IPS DF 19.7 (cell line): ENCODE results near the gene TPST2.
A peak's percentile ranks its signal among the peaks of the same experiment; 100 is the strongest.
"Not testable (repeated sequence)": the region's sequence is repeated elsewhere in the genome, so short reads cannot be mapped to it uniquely, and the experiment has no call there.

Experiments
- DNase-seq: peaks from one replicate; pipeline ENCODE4 v3.0.0-alpha.2; 2013; ENCODE audit warnings: low read depth, low spot score

The TPST2 gene

DNA sequence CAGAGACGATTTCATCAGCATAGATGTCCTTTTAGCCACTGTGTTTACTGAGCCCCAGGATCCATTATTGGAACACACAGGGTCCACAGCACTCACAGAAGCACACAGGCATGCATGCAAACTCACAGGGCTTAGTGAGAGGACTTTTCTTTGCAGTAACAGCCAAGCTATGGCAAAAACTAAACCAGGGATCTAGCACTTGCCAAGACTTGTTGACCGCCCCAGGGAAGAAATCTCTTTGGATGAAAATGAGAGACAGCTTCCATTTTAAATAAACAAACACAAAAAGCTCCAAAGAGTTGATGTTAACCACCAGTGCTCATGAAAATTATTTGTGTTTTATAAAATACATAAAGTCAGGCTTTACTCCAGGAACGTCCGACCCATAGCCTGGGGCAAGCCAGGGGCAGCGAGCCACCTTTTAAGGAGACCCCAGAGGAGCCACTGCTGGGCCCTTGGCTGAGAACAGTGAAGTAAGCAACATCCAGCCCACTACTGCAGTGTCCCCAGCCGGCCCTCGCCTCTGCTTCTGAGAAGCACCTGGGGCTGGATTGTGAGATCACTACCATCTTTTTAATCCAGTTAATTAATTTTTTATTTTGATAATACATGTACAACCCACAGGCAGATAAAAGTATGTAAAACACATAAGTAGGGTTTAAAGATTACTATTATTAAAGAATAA is 55.6 kb downstream of the TPST2 start:
- no peak for DNase-seq

- DNase-seq, result no peak
Measured at GRCh38 chr22:26529345-26529744, 60.6 kb downstream of the TPST2 start.

DNA sequence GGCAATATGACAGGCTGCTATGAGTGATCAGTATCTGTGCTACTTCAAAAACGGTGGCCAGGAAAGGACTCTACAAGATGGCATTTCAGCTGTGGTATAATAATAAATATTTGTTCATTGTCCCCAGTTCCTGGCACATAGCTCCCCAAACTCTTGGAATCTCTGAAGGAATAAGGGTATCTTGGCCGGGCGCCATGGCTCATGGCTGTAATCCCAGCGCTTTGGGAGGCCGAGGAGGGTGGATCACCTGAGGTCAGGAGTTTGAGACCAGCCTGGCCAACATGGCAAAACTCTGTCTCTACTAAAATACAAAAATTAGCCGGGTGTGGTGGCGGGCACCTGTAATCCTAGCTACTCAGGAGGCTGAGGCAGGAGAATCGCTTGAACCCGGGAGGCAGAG is 61.4 kb downstream of the TPST2 start:
- not testable (repeated sequence) for DNase-seq

DNA sequence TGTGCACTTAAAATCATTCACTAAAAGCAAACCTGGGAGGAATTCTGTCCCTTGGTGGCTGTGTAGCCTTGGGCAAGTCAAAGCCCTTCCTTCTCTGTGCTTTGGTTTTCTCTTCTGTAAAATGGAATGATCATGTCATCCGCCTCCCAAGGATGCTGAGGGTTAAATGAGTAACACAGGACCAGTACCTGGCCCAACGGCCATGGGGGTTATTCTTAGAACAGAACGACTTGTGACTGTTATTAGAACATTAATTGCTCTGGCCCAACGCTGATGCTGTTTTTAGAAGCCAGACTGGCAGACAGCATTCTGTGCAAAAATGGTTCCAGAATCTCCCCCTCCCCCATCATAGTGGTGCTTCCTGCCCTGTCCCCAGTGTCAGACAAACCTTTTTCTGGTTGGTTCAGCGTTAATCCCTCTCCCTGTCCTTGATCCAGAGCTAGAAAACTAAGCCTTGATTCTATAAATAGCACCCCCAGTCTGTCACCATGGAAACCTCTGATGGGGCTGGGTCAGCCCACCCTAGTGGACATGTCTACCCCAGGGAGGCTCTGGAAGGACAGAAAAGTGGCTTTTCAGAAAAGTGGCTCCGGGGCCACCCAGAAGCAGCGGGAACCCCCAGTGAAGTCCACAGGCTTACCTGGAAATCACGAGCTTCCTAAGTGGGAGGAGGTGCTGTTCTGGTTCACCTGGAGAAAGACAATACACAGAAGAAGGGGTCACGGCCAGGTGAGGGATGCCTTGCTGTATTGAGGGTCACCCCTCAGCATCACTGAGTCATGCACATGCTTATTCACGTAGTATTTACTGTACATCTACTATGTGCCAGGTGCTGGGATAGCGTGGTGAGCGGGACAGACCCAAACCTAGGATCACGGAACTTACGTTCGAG is 62.1 kb downstream of the TPST2 start:
- DNase-seq, result no peak

DNA sequence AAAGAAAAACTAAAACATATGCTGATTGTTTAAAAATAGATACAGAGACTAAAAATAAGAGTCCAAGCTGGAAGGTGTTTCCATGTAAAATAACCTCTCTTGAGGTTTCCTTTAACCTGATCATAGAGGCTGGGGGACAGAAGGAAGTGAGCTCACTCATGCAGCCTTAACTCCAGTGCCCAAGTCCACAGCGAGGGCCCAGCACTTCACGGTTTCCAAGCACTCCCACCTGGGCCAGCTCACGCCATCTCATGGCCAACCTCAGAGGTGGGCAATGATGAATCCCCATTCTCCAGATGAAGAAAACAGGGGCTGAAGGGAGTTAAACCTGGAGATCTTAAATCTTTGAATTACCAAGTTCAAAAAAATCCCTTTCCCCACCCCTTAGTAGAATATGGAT is 62.8 kb downstream of the TPST2 start:
- DNase-seq, result no peak

GRCh38 chr22:26525946-26526564 is 63.9 kb downstream of the TPST2 start:
- DNase-seq, result no peak

GRCh38 chr22:26524870-26525269 is 65.1 kb downstream of the TPST2 start:
- DNase-seq, result no peak

DNA sequence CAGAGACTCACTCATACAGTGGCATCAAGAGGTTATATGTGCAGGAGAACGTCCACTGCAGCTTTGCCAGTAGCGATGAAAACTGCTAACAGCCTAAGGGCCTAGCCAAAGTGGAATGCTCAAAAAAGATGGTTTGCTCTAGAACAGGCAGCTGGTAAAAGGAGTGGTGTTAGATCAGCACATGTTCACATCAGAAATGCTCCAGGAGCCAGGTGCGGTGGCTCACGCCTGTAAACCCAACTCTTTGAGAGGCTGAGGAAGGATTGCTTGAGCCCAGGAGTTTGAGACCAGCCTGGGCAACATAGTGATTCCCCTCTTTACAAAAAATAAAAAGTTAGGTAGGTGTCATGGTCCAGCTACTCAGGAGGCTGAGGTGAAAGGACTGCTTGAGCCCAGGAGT is 67.3 kb downstream of the TPST2 start:
- DNase-seq, result no peak

GRCh38 chr22:26522012-26522411 is 67.9 kb downstream of the TPST2 start:
- no peak for DNase-seq

DNA sequence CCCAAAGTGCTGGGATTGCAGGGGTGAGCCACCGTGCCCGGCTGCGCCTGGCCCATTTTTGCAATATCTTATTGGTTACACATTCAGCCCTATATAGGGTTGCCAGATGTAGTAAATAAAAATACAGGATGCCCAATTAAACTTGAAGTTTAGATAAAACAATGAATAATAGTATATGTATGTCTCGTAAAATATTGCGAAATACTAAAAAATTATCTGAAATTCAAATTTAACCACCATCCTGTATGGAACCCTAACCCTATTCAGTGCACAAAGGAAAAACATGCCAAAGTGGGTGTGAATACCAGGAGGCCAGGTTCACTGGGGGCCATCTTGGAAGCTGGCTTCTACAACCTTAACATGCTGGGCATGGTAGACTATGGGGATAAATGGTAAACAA is 72.5 kb downstream of the TPST2 start:
- no peak for DNase-seq

- DNase-seq, result no peak
Measured at GRCh38 chr22:26516503-26516902, 73.4 kb downstream of the TPST2 start.

DNA sequence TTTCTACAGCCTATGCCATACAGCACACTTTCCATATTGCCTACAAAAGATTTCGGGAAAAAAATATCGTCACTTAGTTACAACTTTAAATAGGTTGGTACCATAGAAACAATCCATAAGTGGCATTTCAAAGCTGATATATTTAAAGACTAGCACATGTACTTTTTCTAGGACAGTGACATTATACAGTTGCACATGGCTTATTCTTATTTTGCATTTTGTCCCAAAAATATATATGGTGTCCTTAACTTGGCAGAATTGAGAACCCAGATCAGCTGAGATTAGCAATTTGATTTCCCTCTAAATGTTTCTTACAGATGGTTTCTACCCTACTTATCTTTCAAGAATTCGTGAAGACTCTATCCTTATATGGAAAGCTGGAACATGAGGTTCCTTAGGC is 74.0 kb downstream of the TPST2 start:
- DNase-seq, result no peak

- DNase-seq, result no peak
Measured at GRCh38 chr22:26514419-26515161, 75.3 kb downstream of the TPST2 start.

DNA sequence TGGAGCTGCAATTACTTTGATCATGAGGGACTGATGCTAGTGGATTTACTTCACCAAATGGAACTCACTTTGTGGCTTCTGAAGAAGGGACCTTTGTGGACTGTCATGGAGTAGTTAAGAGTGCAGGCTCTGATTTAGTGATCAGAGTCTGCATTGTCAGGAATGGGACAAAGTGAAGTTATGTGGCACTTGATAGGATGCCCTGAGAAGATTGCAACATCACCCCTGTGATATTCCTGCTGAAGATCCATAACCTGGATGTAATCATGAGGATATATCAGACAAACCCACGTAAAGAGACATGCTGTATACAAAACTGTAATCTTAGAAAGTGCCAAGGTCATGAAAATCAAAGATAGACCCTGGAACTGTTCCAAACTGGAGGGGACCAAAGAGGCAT is 76.1 kb downstream of the TPST2 start:
- DNase-seq, result no peak

DNA sequence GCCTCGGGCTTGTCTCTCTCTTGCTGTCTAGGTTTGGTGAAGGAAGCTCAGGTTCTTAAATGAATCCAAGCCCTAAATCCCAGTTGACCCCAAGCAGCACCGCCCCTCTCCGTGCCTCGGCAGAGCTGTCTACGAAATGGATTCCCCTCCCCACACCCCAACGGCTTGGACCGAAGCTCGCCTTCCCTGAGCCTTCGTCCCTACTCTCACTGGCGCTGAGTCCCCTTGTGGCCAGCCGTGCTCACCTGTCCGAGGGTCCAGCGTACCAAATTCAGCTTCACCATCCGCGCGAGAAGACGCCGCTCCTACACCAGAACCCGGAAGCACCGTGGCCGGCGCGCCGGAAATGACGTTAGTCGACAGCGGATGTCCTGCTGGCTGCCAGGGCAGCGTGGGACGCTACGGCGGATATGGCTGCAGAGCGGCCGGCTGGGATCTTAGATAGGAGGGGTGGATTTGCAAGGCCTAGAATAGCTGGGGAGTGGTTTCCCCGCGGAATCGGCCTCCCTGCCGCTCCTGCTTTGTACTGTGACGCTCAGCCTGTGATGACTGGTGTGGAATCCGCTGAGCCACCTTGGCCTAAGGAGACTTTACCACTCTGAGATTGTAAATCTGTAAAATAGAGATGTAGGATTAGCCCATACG is 77.7 kb downstream of the TPST2 start, which contains the start of gene TFIP11:
Gene TFIP11, minus strand, starts transcription at position 325 of the 645 bp plus-strand sequence. CDS start 2,201 bp downstream, outside the sequence.
- DNase-seq, result peak; percentile 85

GRCh38 chr22:26508148-26508547 is 81.8 kb downstream of the TPST2 start:
- no peak for DNase-seq

DNA sequence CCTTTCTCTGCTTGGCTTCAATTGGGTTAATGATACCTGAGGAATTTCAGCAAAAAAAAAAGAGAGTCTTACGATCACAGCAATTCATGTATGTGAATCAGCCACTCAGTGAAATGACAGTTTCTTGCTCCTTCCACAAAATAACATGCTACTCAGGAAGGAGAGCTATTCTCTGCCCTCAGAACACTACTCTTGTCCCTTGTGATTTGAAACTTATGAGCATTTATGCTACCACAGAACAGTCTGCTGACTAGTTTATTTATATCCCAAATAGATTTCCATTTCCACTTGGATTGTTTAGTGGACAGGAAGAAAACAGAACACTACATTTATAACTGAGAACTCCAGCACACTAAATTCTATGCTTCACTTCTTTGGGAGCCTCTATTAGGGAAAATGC is 86.2 kb downstream of the TPST2 start:
- no peak for DNase-seq

GRCh38 chr22:26502688-26503561 is 87.0 kb downstream of the TPST2 start:
- DNase-seq, result peak; percentile 67

- DNase-seq, result no peak
Measured at GRCh38 chr22:26501996-26502395, 87.9 kb downstream of the TPST2 start.

GRCh38 chr22:26499188-26499703 is 90.7 kb downstream of the TPST2 start:
- no peak for DNase-seq
